ENCODE measurements around the gene SH3BP5.
A peak's percentile ranks its signal among the peaks of the same experiment; 100 is the strongest.

SH3BP5 gene

GRCh38 chr3:15243822-15244482 lies 88.4 kb downstream of the SH3BP5 start:
- DNase-seq (ENCODE audit: low read depth) = no peak

GRCh38 chr3:15241341-15241740 lies 91.0 kb downstream of the SH3BP5 start:
- peak; percentile 17 for DNase-seq (ENCODE audit: low read depth)

GRCh38 chr3:15229262-15229661 lies 103.1 kb downstream of the SH3BP5 start:
- DNase-seq (ENCODE audit: low read depth) = no peak

- DNase-seq (ENCODE audit: low read depth) = no peak
Measured at GRCh38 chr3:15228147-15228546, 104.2 kb downstream of the SH3BP5 start.

- no peak for DNase-seq (ENCODE audit: low read depth)
Measured at GRCh38 chr3:15223685-15224572, 108.5 kb downstream of the SH3BP5 start.

- no peak for DNase-seq (ENCODE audit: low read depth)
Measured at GRCh38 chr3:15221574-15222217, 110.7 kb downstream of the SH3BP5 start.

- no peak for DNase-seq (ENCODE audit: low read depth)
Measured at GRCh38 chr3:15220661-15221060, 111.7 kb downstream of the SH3BP5 start.

- DNase-seq (ENCODE audit: low read depth) = no peak
Measured at GRCh38 chr3:15220056-15220455, 112.3 kb downstream of the SH3BP5 start.

- no peak for DNase-seq (ENCODE audit: low read depth)
Measured at GRCh38 chr3:15218689-15219088, 113.7 kb downstream of the SH3BP5 start.

- no peak for DNase-seq (ENCODE audit: low read depth)
Measured at GRCh38 chr3:15217841-15218267, 114.5 kb downstream of the SH3BP5 start.

- no peak for DNase-seq (ENCODE audit: low read depth)
Measured at GRCh38 chr3:15217011-15217671, 115.2 kb downstream of the SH3BP5 start.

- DNase-seq (ENCODE audit: low read depth) = no peak
Measured at GRCh38 chr3:15216501-15216900, 115.9 kb downstream of the SH3BP5 start.

GRCh38 chr3:15215996-15216395 lies 116.4 kb downstream of the SH3BP5 start:
- DNase-seq (ENCODE audit: low read depth) = no peak

- DNase-seq (ENCODE audit: low read depth) = no peak
Measured at GRCh38 chr3:15214758-15215157, 117.6 kb downstream of the SH3BP5 start.

- DNase-seq (ENCODE audit: low read depth) = no peak
Measured at GRCh38 chr3:15211937-15212336, 120.4 kb downstream of the SH3BP5 start.

- no peak for DNase-seq (ENCODE audit: low read depth)
Measured at GRCh38 chr3:15207836-15208504, 124.4 kb downstream of the SH3BP5 start.

- no peak for DNase-seq (ENCODE audit: low read depth)
Measured at GRCh38 chr3:15206662-15207576, 125.5 kb downstream of the SH3BP5 start.

GRCh38 chr3:15205934-15206661 lies 126.3 kb downstream of the SH3BP5 start, which contains the start of gene CAPN7:
CAPN7 (plus strand) TSS chr3:15206246; CDS start chr3:15206496, 250 bp downstream.
- peak; percentile 90 for DNase-seq (ENCODE audit: low read depth)

- no peak for DNase-seq (ENCODE audit: low read depth)
Measured at GRCh38 chr3:15205482-15205933, 126.9 kb downstream of the SH3BP5 start.
